Measurements from ENCODE around the gene BLID.

DNA sequence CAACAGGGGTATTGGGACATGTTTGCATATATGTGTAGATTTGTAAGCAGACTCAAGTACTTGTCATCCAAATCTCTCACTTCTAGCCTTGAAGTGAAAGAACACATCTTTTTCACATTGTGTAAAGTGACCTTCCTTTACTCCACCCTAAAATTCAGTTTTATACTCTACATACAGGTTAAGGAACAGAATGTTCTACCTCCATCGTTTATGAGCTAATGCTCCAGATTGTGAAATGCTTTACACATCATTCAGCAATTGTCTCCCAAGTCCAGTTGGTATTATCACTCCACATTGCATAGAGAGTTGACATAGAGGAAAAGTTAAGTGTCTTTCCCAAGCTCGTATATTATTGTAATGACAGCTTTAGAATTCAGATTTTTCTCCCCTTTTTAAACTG, 46.1 kb upstream of the BLID start:
- TF ChIP-seq, protein P1, sequence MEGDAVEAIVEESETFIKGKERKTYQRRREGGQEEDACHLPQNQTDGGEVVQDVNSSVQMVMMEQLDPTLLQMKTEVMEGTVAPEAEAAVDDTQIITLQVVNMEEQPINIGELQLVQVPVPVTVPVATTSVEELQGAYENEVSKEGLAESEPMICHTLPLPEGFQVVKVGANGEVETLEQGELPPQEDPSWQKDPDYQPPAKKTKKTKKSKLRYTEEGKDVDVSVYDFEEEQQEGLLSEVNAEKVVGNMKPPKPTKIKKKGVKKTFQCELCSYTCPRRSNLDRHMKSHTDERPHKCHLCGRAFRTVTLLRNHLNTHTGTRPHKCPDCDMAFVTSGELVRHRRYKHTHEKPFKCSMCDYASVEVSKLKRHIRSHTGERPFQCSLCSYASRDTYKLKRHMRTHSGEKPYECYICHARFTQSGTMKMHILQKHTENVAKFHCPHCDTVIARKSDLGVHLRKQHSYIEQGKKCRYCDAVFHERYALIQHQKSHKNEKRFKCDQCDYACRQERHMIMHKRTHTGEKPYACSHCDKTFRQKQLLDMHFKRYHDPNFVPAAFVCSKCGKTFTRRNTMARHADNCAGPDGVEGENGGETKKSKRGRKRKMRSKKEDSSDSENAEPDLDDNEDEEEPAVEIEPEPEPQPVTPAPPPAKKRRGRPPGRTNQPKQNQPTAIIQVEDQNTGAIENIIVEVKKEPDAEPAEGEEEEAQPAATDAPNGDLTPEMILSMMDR (conservative IDR thresholded peaks at IDR 0.05 in 1 of 2, IDR thresholded peaks at IDR 0.05 in 1 of 2; ENCODE audit: extremely low read depth in 1 of 2, insufficient read depth in 1 of 2, low read depth in 1 of 2, low read length in 2 of 2), result no peak
- no peak for TF ChIP-seq EZH2 (IDR thresholded peaks at IDR 0.05; ENCODE audit: borderline replicate concordance, low read length)
